ENCODE data around the gene VENTX. TPM values are rescaled to one million over a fixed set of nuclear protein-coding genes. Genes with fewer than 3 reads are reported as not detected.

VENTX gene
- total and polyA plus RNA-seq, 2 of the 4 experiments (the other 2 are of a cell fraction), result not detected

DNA sequence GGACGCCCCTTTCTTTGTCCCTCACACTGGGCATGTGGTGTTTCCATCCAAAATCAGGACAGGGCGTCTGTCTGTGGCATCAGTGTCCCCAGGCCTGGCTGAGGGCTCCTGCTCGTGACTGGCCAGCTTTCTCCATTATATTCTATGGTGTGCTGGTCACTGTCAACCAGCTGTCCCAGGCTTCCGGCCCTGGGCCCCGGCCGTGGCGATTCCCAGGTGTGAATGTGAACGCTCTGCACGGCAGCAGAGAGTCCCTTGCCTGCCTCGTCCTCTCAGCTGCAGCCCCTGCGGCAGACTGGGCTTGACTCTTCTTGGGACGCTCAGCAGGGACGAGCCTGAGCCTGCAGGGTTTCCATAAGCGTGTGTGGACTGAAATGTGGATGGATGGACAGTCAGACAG, 13.6 kb upstream of the VENTX start:
- H2BK15ac ChIP-seq (ENCODE audit: low read depth, low read length), result no peak overlapping the region
- TF ChIP-seq RCOR1 (IDR thresholded peaks at IDR 0.05; ENCODE audit: insufficient replicate concordance, low read length) (no peak), MAZ (IDR thresholded peaks at IDR 0.05; ENCODE audit: borderline replicate concordance, low read depth, low read length) (no peak)
- TF ChIP-seq, protein P1, sequence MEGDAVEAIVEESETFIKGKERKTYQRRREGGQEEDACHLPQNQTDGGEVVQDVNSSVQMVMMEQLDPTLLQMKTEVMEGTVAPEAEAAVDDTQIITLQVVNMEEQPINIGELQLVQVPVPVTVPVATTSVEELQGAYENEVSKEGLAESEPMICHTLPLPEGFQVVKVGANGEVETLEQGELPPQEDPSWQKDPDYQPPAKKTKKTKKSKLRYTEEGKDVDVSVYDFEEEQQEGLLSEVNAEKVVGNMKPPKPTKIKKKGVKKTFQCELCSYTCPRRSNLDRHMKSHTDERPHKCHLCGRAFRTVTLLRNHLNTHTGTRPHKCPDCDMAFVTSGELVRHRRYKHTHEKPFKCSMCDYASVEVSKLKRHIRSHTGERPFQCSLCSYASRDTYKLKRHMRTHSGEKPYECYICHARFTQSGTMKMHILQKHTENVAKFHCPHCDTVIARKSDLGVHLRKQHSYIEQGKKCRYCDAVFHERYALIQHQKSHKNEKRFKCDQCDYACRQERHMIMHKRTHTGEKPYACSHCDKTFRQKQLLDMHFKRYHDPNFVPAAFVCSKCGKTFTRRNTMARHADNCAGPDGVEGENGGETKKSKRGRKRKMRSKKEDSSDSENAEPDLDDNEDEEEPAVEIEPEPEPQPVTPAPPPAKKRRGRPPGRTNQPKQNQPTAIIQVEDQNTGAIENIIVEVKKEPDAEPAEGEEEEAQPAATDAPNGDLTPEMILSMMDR (conservative IDR thresholded peaks at IDR 0.05; ENCODE audit: low read depth, low read length), result no peak
- no peaks in the 10 kb centered on the region for H3K9me1 ChIP-seq (ENCODE audit: insufficient read depth, low read length)
- CTCF ChIA-PET, result no interaction called here
- H2BK5ac ChIP-seq (ENCODE audit: low read depth, low read length, poor library complexity, severe bottlenecking), result no peak overlapping the region
- no peak overlapping the region for H3K4ac ChIP-seq (ENCODE audit: low read depth, low read length)
- no peak overlapping the region for H3K9ac ChIP-seq (ENCODE audit: low read depth, low read length)
- BruUV-seq (replicated peaks), result no TSS peak
- H4K91ac ChIP-seq (ENCODE audit: insufficient read depth, low read depth, low read length), result no peak overlapping the region
- H4K8ac ChIP-seq (ENCODE audit: low read depth in 2 of 2, low read length in 2 of 2), result no peak overlapping the region
- DNase-seq (no peak), ATAC-seq (ENCODE audit: low read depth) (no peak)
- no peak overlapping the region for H3K18ac ChIP-seq (ENCODE audit: low read depth, low read length)
- no peak overlapping the region for H2AFZ ChIP-seq (replicated peaks; ENCODE audit: low read length, poor library complexity)
- H3K79me1 ChIP-seq (ENCODE audit: low read depth in 1 of 2, low read length in 2 of 2), result no peaks in the 10 kb centered on the region
- intact Hi-C loops (cut with micrococcal nuclease) (no loop called here), dilution Hi-C loops (cut with HindIII; ENCODE audit: low sequenced_read_pairs, unreplicated experiment) (no loop called here), in situ Hi-C loops (cut with MboI; ENCODE audit: low sequenced_read_pairs) (no loop called here)
- H2AK5ac ChIP-seq (ENCODE audit: low read depth, low read length), result no peak overlapping the region
- H3K56ac ChIP-seq (ENCODE audit: extremely low read depth, insufficient read depth, low read length), result no peak overlapping the region
- H2AK9ac ChIP-seq (replicated peaks; ENCODE audit: low read depth, low read length, poor library complexity), result no peak overlapping the region
- H4K5ac ChIP-seq (ENCODE audit: low read depth, low read length), result no peak overlapping the region
- no peaks in the 10 kb centered on the region for H3K4me1 ChIP-seq (ENCODE audit: control insufficient read depth, insufficient read depth, low read length)
- H3K4me2 ChIP-seq (ENCODE audit: low read depth, low read length), result no peak overlapping the region
- H3K36me3 ChIP-seq (ENCODE audit: control insufficient read depth, insufficient read depth, low read length), result no peaks in the 10 kb centered on the region
- no peak overlapping the region for H2BK20ac ChIP-seq (ENCODE audit: low read depth, low read length)
- no peak overlapping the region for H3K14ac ChIP-seq (replicated peaks; ENCODE audit: low read depth, low read length)
- H2BK120ac ChIP-seq (ENCODE audit: low read depth, low read length), result no peak overlapping the region
- POLR2A ChIA-PET (ENCODE audit: unreplicated experiment), result interaction anchor here (0.6 kb wide), 1 partner anchor 100 kb away, joined by 5 read pairs; no protein-coding TSS in a partner anchor
- no peaks in the 10 kb centered on the region for H4K20me1 ChIP-seq (ENCODE audit: insufficient read depth, low read length)
- H3K23ac ChIP-seq (ENCODE audit: low read depth, low read length), result no peak overlapping the region
- H3K9me3 ChIP-seq (ENCODE audit: control insufficient read depth, insufficient read depth, low read length), result no peaks in the 10 kb centered on the region
- no peak overlapping the region for H3K27ac ChIP-seq (ENCODE audit: insufficient read depth, low read length)
- no peak overlapping the region for H3K4me3 ChIP-seq (ENCODE audit: insufficient read depth, low read depth, low read length)
- peaks cover 27% of the 10 kb centered on the region for H3K27me3 ChIP-seq (ENCODE audit: control insufficient read depth, insufficient read depth, low read length)
- WGBS, 2 experiments (ENCODE audit: extremely low coverage in 2 of 2, insufficient read length in 1 of 2), result 17% methylated on average over 1 of the region's 14 CpGs; no CpG with 5 or more reads in 1 of the 2 experiments
